B cell (primary cell): ENCODE data around the gene TNF. TPM values are rescaled to one million over a fixed set of nuclear protein-coding genes. Genes with fewer than 3 reads are reported as not detected.

Experiments used
- ATAC-seq: fragments of 200-7000 bp; cut with Tn5 transposase; one replicate; pipeline ENCODE4 v1.10.0; 2021; ENCODE audit warnings: low read depth, mild to moderate bottlenecking, moderate number of reproducible peaks, moderate library complexity
- CTCF ChIA-PET: fragments of 350-600 bp; sonication (Branson Sonifier 250); formaldehyde crosslinking; loops from one replicate; lab custom pipeline; 2021; ENCODE audit warnings: antibody characterized with exemption, inconsistent platforms; lab: Charles Lee
- POLR2A ChIA-PET: fragments of 350-600 bp; sonication (Branson Sonifier 250); formaldehyde crosslinking; loops from one replicate; lab custom pipeline; 2021; ENCODE audit warnings: antibody characterized with exemption; lab: Charles Lee
- DNase-seq: peaks from one replicate; pipeline ENCODE4 v3.0.0; 2013
- H2AFZ ChIP-seq: 2 replicates; pipeline ENCODE4 v1.6.1; 2012; ENCODE audit warnings: mild to moderate bottlenecking, low read depth, low read length; ENCODE audit not compliant: insufficient read depth, poor library complexity, severe bottlenecking
- H3K27ac ChIP-seq, 2 donors: 1 replicate in 1 of 2; 2 replicates in 1 of 2; pipeline ENCODE4 v1.5.1; 2012 to 2013; ENCODE audit warnings: low read length in 2 of 2, mild to moderate bottlenecking in 2 of 2, moderate library complexity in 1 of 2
- H3K27me3 ChIP-seq, 4 experiments: fragments of 200-600 bp in 1 of 4; sonication (generic) in 1 of 4; replicated peaks in 1 of 4; 1 replicate in 2 of 4; 2 replicates in 2 of 4; pipeline versions ENCODE4 v1.6.1 to v1.7.0; 2013 to 2016; ENCODE audit warnings: low read length in 3 of 4, mild to moderate bottlenecking in 2 of 4, mixed read lengths in 1 of 4, moderate library complexity in 1 of 4; ENCODE audit not compliant: insufficient read depth in 4 of 4, control insufficient read depth in 3 of 4; ENCODE audit errors: control extremely low read depth in 1 of 4
- H3K36me3 ChIP-seq, 2 experiments: replicated peaks in 1 of 2; 1 replicate in 1 of 2; 2 replicates in 1 of 2; pipeline versions ENCODE4 v1.6.1 to v1.7.1; 2013; ENCODE audit warnings: low read length in 1 of 2; ENCODE audit not compliant: insufficient read depth in 2 of 2, control insufficient read depth in 1 of 2; ENCODE audit errors: control extremely low read depth in 1 of 2, extremely low read depth in 1 of 2
- H3K4me1 ChIP-seq, 2 donors: fragments of 200-600 bp in 1 of 2; sonication (generic) in 1 of 2; 1 replicate in 1 of 2; 2 replicates in 1 of 2; pipeline versions ENCODE4 v1.5.1 to v1.6.1; 2013 to 2017; ENCODE audit warnings: low read length in 2 of 2; ENCODE audit not compliant: control insufficient read depth in 2 of 2, insufficient read depth in 2 of 2
- H3K4me2 ChIP-seq: replicated peaks from 2 replicates; pipeline ENCODE3; 2012; ENCODE audit warnings: mild to moderate bottlenecking, low read depth, low read length; ENCODE audit not compliant: poor library complexity, severe bottlenecking
- H3K4me3 ChIP-seq, 5 experiments: fragments of 200-600 bp in 1 of 5; sonication (generic) in 1 of 5; 1 replicate in 3 of 5; 2 replicates in 2 of 5; pipeline versions ENCODE4 v1.5.1 to v1.7.0; 2011 to 2016; ENCODE audit warnings: low read length in 4 of 5, mild to moderate bottlenecking in 4 of 5, low read depth in 2 of 5, control low read depth in 1 of 5, moderate library complexity in 1 of 5; ENCODE audit not compliant: insufficient read depth in 1 of 5; ENCODE audit errors: control extremely low read depth in 1 of 5, extremely low read depth in 1 of 5
- H3K79me2 ChIP-seq: fragments of 200-600 bp; sonication (generic); one replicate; pipeline ENCODE4 v1.6.0; 2016; ENCODE audit warnings: low read length; ENCODE audit not compliant: control insufficient read depth, insufficient read depth
- H3K9ac ChIP-seq: fragments of 200-600 bp; sonication (generic); 2 replicates; pipeline ENCODE4 v1.6.1; 2017; ENCODE audit warnings: mild to moderate bottlenecking, low read length, moderate library complexity
- H3K9me3 ChIP-seq, 3 donors: one replicate each; pipeline versions ENCODE4 v1.6.1 to v1.7.1; 2013; ENCODE audit warnings: low read length in 2 of 3; ENCODE audit not compliant: control insufficient read depth in 2 of 3, insufficient read depth in 1 of 3; ENCODE audit errors: control extremely low read depth in 1 of 3
- H4K20me1 ChIP-seq: 2 replicates; pipeline ENCODE4 v1.6.0; 2012; ENCODE audit warnings: mild to moderate bottlenecking, low read length; ENCODE audit not compliant: insufficient read depth, control insufficient read depth, poor library complexity, severe bottlenecking
- H3K27ac Mint-ChIP-seq: one replicate; pipeline ENCODE4 v1.8.0; 2021; ENCODE audit warnings: mixed read lengths
- H3K27me3 Mint-ChIP-seq: one replicate; pipeline ENCODE4 v1.8.0; 2021; ENCODE audit warnings: mixed read lengths
- H3K4me1 Mint-ChIP-seq: one replicate; pipeline ENCODE4 v1.8.0; 2021; ENCODE audit warnings: mixed read lengths
- H3K4me3 Mint-ChIP-seq: one replicate; pipeline ENCODE4 v1.8.0; 2021; ENCODE audit warnings: mixed read lengths
- H3K9me3 Mint-ChIP-seq: one replicate; pipeline ENCODE4 v1.8.0; 2022; ENCODE audit warnings: mixed read lengths; ENCODE audit not compliant: insufficient read depth
- EZH2 ChIP-seq: IDR thresholded peaks from 2 replicates; pipeline ENCODE4 v1.6.1; 2012; ENCODE audit warnings: borderline replicate concordance, low read depth, mild to moderate bottlenecking, moderate library complexity, low read length; ENCODE audit not compliant: insufficient read depth, poor library complexity, severe bottlenecking
- WGBS: methylation state at CpG from one replicate; pipeline ENCODE4 v1.1.5; 2013; ENCODE audit warnings: missing lambda C conversion rate; ENCODE audit not compliant: insufficient coverage; 5-methylcytosine and 5-hydroxymethylcytosine counted together
- intact Hi-C: fragments of 100-400 bp; cut with micrococcal nuclease; formaldehyde crosslinking; loops from one replicate; pipeline ENCODE4 v1.10.0; 2022
- polyA plus RNA-seq: library from polyadenylated mRNA; depleted of rRNA; stranded (reverse); fragments of >200 nt; gene quantifications from 2 replicates; pipeline ENCODE4 v1.2.3, GENCODE V29; 2012
- total RNA-seq, 2 donors: library from RNA; stranded (reverse); fragments of 120-200 nt in 1 of 2; gene quantifications; 1 replicate in 1 of 2; 2 replicates in 1 of 2; pipeline versions ENCODE4 v1.2.3 to v1.2.4, GENCODE V29; 2013 to 2022
- TF ChIP-seq, protein P1 (sequence below): fragments of 200-600 bp; IDR thresholded peaks from one replicate; pipeline ENCODE4 v1.8.0; 2022; ENCODE audit warnings: antibody characterized with exemption, mild to moderate bottlenecking

TNF gene
- total and polyA plus RNA-seq, 2 donors (not counting 1 experiment from before 2014, with no cell fraction given): 21.9 to 22.2 TPM

GRCh38 chr6:31615748-31616147 is 40.4 kb downstream of the TNF start:
- H3K9ac ChIP-seq: no peak overlapping the region
- H2AFZ ChIP-seq: peak overlapping the region; percentile 70
- DNase-seq (peak; percentile 56), ATAC-seq (no peak)
- H3K27me3 ChIP-seq: no peaks in the 10 kb centered on the region
- TF ChIP-seq EZH2: no peak
- TF ChIP-seq, protein P1, sequence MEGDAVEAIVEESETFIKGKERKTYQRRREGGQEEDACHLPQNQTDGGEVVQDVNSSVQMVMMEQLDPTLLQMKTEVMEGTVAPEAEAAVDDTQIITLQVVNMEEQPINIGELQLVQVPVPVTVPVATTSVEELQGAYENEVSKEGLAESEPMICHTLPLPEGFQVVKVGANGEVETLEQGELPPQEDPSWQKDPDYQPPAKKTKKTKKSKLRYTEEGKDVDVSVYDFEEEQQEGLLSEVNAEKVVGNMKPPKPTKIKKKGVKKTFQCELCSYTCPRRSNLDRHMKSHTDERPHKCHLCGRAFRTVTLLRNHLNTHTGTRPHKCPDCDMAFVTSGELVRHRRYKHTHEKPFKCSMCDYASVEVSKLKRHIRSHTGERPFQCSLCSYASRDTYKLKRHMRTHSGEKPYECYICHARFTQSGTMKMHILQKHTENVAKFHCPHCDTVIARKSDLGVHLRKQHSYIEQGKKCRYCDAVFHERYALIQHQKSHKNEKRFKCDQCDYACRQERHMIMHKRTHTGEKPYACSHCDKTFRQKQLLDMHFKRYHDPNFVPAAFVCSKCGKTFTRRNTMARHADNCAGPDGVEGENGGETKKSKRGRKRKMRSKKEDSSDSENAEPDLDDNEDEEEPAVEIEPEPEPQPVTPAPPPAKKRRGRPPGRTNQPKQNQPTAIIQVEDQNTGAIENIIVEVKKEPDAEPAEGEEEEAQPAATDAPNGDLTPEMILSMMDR: no peak
- H3K4me3 ChIP-seq: peak overlapping the region in 1 of 5 experiments; percentile 8
- H3K79me2 ChIP-seq: no peaks in the 10 kb centered on the region
- H3K4me1 ChIP-seq: peaks cover 27 to 34% of the 10 kb centered on the region in 2 donors
- ChIA-PET POLR2A (interaction anchor here (0.5 to 0.9 kb wide), 2 partner anchors 19 to 24 kb away, joined by 3 to 6 read pairs; no protein-coding TSS in a partner anchor), CTCF (interaction anchor here (0.8 to 5.6 kb wide), 4 partner anchors 18 to 75 kb away, joined by 3 to 44 read pairs (median 6); no protein-coding TSS in a partner anchor)
- no peaks in the 10 kb centered on the region for H4K20me1 ChIP-seq
- no peaks in the 10 kb centered on the region for H3K36me3 ChIP-seq
- Mint-ChIP-seq H3K9me3 (no peaks in the 10 kb centered on the region), H3K27me3 (no peaks in the 10 kb centered on the region), H3K4me1 (peaks cover 40% of the 10 kb centered on the region), H3K27ac (peak overlapping the region; percentile 89), H3K4me3 (peak overlapping the region; percentile 33)
- peak overlapping the region; percentile 61 for H3K4me2 ChIP-seq
- intact Hi-C loops: no loop called here
- H3K27ac ChIP-seq: peak overlapping the region; percentile 26 to 68
- 5% methylated on average over 4 of the region's 7 CpGs for WGBS
- H3K9me3 ChIP-seq: peaks cover 0 to 6% (median 0%) of the 10 kb centered on the region in 3 donors

DNA sequence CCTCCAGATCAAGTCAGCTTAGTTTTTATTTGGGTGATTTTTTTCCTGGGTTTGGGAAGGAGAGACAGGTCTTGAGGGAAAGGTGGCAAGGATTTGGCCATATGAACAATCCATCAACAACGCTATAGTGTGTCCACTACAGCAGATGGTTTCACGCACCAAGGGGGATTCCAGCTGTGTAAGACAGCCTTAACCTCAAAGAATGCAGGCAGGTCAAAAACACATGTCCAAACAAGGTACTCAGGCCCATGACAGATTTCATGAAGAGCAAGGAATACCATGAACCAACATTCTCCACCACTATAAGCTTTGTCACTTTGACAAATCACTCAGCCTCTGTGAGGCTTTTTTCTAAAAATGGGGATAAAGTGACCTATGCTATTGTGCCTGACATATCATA is 41.6 kb downstream of the TNF start:
- DNase-seq (no peak), ATAC-seq (no peak)
- Histone ChIP-seq H3K9ac (no peak overlapping the region), H3K27me3 (no peaks in the 10 kb centered on the region), H3K27ac (no peak overlapping the region), H4K20me1 (no peaks in the 10 kb centered on the region), H3K9me3 (peaks cover 0 to 6% (median 0%) of the 10 kb centered on the region in 3 donors), H3K4me3 (no peak overlapping the region), H3K36me3 (peaks cover 0 to 5% of the 10 kb centered on the region in 2 experiments), H3K79me2 (peaks cover 12% of the 10 kb centered on the region), H3K4me2 (no peak overlapping the region), H3K4me1 (peaks cover 36 to 45% of the 10 kb centered on the region in 2 donors), H2AFZ (no peak overlapping the region)
- Mint-ChIP-seq H3K4me3 (no peak overlapping the region), H3K27me3 (no peaks in the 10 kb centered on the region), H3K27ac (peak overlapping the region; percentile 17), H3K4me1 (peaks cover 50% of the 10 kb centered on the region), H3K9me3 (no peaks in the 10 kb centered on the region)
- CTCF ChIA-PET: interaction anchor here (1.3 to 5.6 kb wide), 4 partner anchors 8 to 70 kb away, joined by 3 to 44 read pairs (median 4); partner anchors contain the start of gene NFKBIL1
- WGBS: 84% methylated on average over 2 of the region's 2 CpGs
- intact Hi-C loops: no loop called here
- POLR2A ChIA-PET: interaction anchor here (0.7 kb wide), 1 partner anchor 75 kb away, joined by 3 read pairs; no protein-coding TSS in a partner anchor
- no peak for TF ChIP-seq EZH2
- TF ChIP-seq, protein P1: no peak
